ENCODE measurements around the gene CYP4F22. TPM values are rescaled to one million over a fixed set of nuclear protein-coding genes. Genes with fewer than 3 reads are reported as not detected.
"Not testable (repeated sequence)": the region's sequence is repeated elsewhere in the genome, so short reads cannot be mapped to it uniquely, and the experiment has no call there.

Gene CYP4F22
- total RNA-seq, 1 experiment from 2014 or later, result not detected

GRCh38 chr19:15589760-15590451 is 81.6 kb downstream of the CYP4F22 start:
- no TSS peak for BruUV-seq (replicated peaks)
- H3K27me3 ChIP-seq (replicated peaks; ENCODE audit: control insufficient read depth, insufficient read depth, low read length), result no peaks in the 10 kb centered on the region
- H3K36me3 ChIP-seq (ENCODE audit: control insufficient read depth, insufficient read depth, low read length), result no peaks in the 10 kb centered on the region
- CTCF ChIA-PET, result interaction anchor here (0.5 kb wide), 1 partner anchor 41 kb away, joined by 3 read pairs; no protein-coding TSS in a partner anchor
- POLR2A ChIA-PET, result no interaction called here
- Mint-ChIP-seq H3K9me3 (ENCODE audit: unreplicated experiment) (peaks cover 4% of the 10 kb centered on the region), H3K4me3 (ENCODE audit: unreplicated experiment) (no peak overlapping the region), H3K27ac (ENCODE audit: unreplicated experiment) (no peak overlapping the region), H3K4me1 (ENCODE audit: low read depth, unreplicated experiment) (peaks cover 6% of the 10 kb centered on the region), H3K36me3 (ENCODE audit: insufficient read depth, unreplicated experiment) (no peaks in the 10 kb centered on the region), H3K27me3 (ENCODE audit: insufficient read depth, unreplicated experiment) (peaks cover 4% of the 10 kb centered on the region)
- DNase-seq, result no peak
- no peaks in the 10 kb centered on the region for H3K4me1 ChIP-seq
- no peak overlapping the region for H3K4me3 ChIP-seq (ENCODE audit: low read depth, low read length)
- TF ChIP-seq, protein P1, sequence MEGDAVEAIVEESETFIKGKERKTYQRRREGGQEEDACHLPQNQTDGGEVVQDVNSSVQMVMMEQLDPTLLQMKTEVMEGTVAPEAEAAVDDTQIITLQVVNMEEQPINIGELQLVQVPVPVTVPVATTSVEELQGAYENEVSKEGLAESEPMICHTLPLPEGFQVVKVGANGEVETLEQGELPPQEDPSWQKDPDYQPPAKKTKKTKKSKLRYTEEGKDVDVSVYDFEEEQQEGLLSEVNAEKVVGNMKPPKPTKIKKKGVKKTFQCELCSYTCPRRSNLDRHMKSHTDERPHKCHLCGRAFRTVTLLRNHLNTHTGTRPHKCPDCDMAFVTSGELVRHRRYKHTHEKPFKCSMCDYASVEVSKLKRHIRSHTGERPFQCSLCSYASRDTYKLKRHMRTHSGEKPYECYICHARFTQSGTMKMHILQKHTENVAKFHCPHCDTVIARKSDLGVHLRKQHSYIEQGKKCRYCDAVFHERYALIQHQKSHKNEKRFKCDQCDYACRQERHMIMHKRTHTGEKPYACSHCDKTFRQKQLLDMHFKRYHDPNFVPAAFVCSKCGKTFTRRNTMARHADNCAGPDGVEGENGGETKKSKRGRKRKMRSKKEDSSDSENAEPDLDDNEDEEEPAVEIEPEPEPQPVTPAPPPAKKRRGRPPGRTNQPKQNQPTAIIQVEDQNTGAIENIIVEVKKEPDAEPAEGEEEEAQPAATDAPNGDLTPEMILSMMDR (IDR thresholded peaks at IDR 0.05; ENCODE audit: insufficient read depth in 1 of 2, low read depth in 1 of 2, low read length in 1 of 2, severe bottlenecking in 1 of 2, unreplicated experiment in 1 of 2), result no peak
- H3K9me3 ChIP-seq, result no peaks in the 10 kb centered on the region
- intact Hi-C loops (cut with micrococcal nuclease; ENCODE audit: unreplicated experiment), result no loop called here

- Mint-ChIP-seq H3K27me3 (ENCODE audit: insufficient read depth, unreplicated experiment) (peaks cover 7% of the 10 kb centered on the region), H3K27ac (ENCODE audit: unreplicated experiment) (no peak overlapping the region), H3K4me3 (ENCODE audit: unreplicated experiment) (no peak overlapping the region), H3K36me3 (ENCODE audit: insufficient read depth, unreplicated experiment) (no peaks in the 10 kb centered on the region), H3K4me1 (ENCODE audit: low read depth, unreplicated experiment) (peaks cover 6% of the 10 kb centered on the region), H3K9me3 (ENCODE audit: unreplicated experiment) (peaks cover 14% of the 10 kb centered on the region)
- BruUV-seq (replicated peaks), result no TSS peak
- ChIA-PET POLR2A (no interaction called here), CTCF (no interaction called here)
- Histone ChIP-seq H3K27me3 (replicated peaks; ENCODE audit: control insufficient read depth, insufficient read depth, low read length) (no peaks in the 10 kb centered on the region), H3K36me3 (ENCODE audit: control insufficient read depth, insufficient read depth, low read length) (no peaks in the 10 kb centered on the region), H3K4me1 (no peaks in the 10 kb centered on the region), H3K4me3 (ENCODE audit: low read depth, low read length) (no peak overlapping the region), H3K9me3 (no peaks in the 10 kb centered on the region)
- TF ChIP-seq, protein P1 (IDR thresholded peaks at IDR 0.05; ENCODE audit: insufficient read depth in 1 of 2, low read depth in 1 of 2, low read length in 1 of 2, severe bottlenecking in 1 of 2, unreplicated experiment in 1 of 2), result no peak
- no peak for DNase-seq
- intact Hi-C loops (cut with micrococcal nuclease; ENCODE audit: unreplicated experiment), result no loop called here
Measured at GRCh38 chr19:15591796-15592195, 83.5 kb downstream of the CYP4F22 start.

- H3K9me3 Mint-ChIP-seq (ENCODE audit: unreplicated experiment), result peaks cover 14% of the 10 kb centered on the region
- BruUV-seq (replicated peaks); H3K27me3 ChIP-seq (replicated peaks; ENCODE audit: control insufficient read depth, insufficient read depth, low read length); H3K4me3 Mint-ChIP-seq (ENCODE audit: unreplicated experiment); H3K36me3 Mint-ChIP-seq (ENCODE audit: insufficient read depth, unreplicated experiment); H3K4me1 ChIP-seq; POLR2A ChIA-PET; intact Hi-C loops (cut with micrococcal nuclease; ENCODE audit: unreplicated experiment); H3K27me3 Mint-ChIP-seq (ENCODE audit: insufficient read depth, unreplicated experiment); H3K27ac Mint-ChIP-seq (ENCODE audit: unreplicated experiment); H3K9me3 ChIP-seq; DNase-seq; H3K36me3 ChIP-seq (ENCODE audit: control insufficient read depth, insufficient read depth, low read length); H3K4me3 ChIP-seq (ENCODE audit: low read depth, low read length); H3K4me1 Mint-ChIP-seq (ENCODE audit: low read depth, unreplicated experiment); CTCF ChIA-PET: not testable (repeated sequence)
Measured at GRCh38 chr19:15592506-15592905, 84.2 kb downstream of the CYP4F22 start.

GRCh38 chr19:15593766-15594165 is 85.4 kb downstream of the CYP4F22 start:
- CTCF ChIA-PET; DNase-seq; H3K4me1 ChIP-seq; H3K4me1 Mint-ChIP-seq (ENCODE audit: low read depth, unreplicated experiment); H3K36me3 Mint-ChIP-seq (ENCODE audit: insufficient read depth, unreplicated experiment); intact Hi-C loops (cut with micrococcal nuclease; ENCODE audit: unreplicated experiment); H3K9me3 ChIP-seq; H3K36me3 ChIP-seq (ENCODE audit: control insufficient read depth, insufficient read depth, low read length); H3K27me3 ChIP-seq (replicated peaks; ENCODE audit: control insufficient read depth, insufficient read depth, low read length); POLR2A ChIA-PET; H3K27me3 Mint-ChIP-seq (ENCODE audit: insufficient read depth, unreplicated experiment); BruUV-seq (replicated peaks); H3K4me3 Mint-ChIP-seq (ENCODE audit: unreplicated experiment); H3K4me3 ChIP-seq (ENCODE audit: low read depth, low read length); H3K27ac Mint-ChIP-seq (ENCODE audit: unreplicated experiment): not testable (repeated sequence)
- peaks cover 14% of the 10 kb centered on the region for H3K9me3 Mint-ChIP-seq (ENCODE audit: unreplicated experiment)
